Fibroblast of lung (primary cell): Measurements from ENCODE around the gene ANKRD31. TPM values are rescaled to one million over a fixed set of nuclear protein-coding genes. Genes with fewer than 3 reads are reported as not detected.

Experiments
- DNase-seq, 2 donors: peaks; one replicate each; pipeline versions ENCODE4 v3.0.0 to v3.0.0-alpha.2; 2010; ENCODE audit warnings: low read depth in 2 of 2
- H2AFZ ChIP-seq: 2 replicates; pipeline ENCODE4 v1.5.1; 2012; ENCODE audit warnings: low read length, control low read depth, inconsistent platforms
- H3K27ac ChIP-seq: 2 replicates; pipeline ENCODE4 v1.5.1; 2011; ENCODE audit warnings: low read length, control low read depth; ENCODE audit not compliant: insufficient read depth
- H3K27me3 ChIP-seq: 2 replicates; pipeline ENCODE4 v1.5.1; 2011; ENCODE audit warnings: mild to moderate bottlenecking, low read length; ENCODE audit not compliant: control insufficient read depth, insufficient read depth
- H3K36me3 ChIP-seq: 2 replicates; pipeline ENCODE4 v1.5.1; 2011; ENCODE audit warnings: low read length; ENCODE audit not compliant: control insufficient read depth, insufficient read depth
- H3K4me1 ChIP-seq: 2 replicates; pipeline ENCODE4 v1.5.1; 2011; ENCODE audit warnings: low read length; ENCODE audit not compliant: control insufficient read depth, insufficient read depth; ENCODE audit errors: extremely low read depth
- H3K4me2 ChIP-seq: 2 replicates; pipeline ENCODE4 v1.5.1; 2011; ENCODE audit warnings: low read length, control low read depth; ENCODE audit not compliant: insufficient read depth; ENCODE audit errors: extremely low read depth
- H3K4me3 ChIP-seq, 4 experiments: fragments of 200-600 bp in 1 of 4; sonication (generic) in 1 of 4; replicated peaks in 1 of 4; 2 replicates each; pipeline ENCODE4 v1.5.1; 2011 to 2016; ENCODE audit warnings: low read length in 4 of 4, low read depth in 3 of 4, mild to moderate bottlenecking in 3 of 4, control low read depth in 2 of 4, inconsistent platforms in 1 of 4, mixed read lengths in 1 of 4; ENCODE audit not compliant: insufficient read depth in 1 of 4; ENCODE audit errors: control extremely low read depth in 1 of 4
- H3K79me2 ChIP-seq: 2 replicates; pipeline ENCODE4 v1.5.1; 2012; ENCODE audit warnings: mild to moderate bottlenecking, low read length, inconsistent platforms; ENCODE audit not compliant: control insufficient read depth, insufficient read depth
- H3K9ac ChIP-seq: 2 replicates; pipeline ENCODE4 v1.5.1; 2011; ENCODE audit warnings: mild to moderate bottlenecking, low read length, control low read depth; ENCODE audit not compliant: insufficient read depth
- H3K9me3 ChIP-seq: 2 replicates; pipeline ENCODE4 v1.5.1; 2012; ENCODE audit warnings: low read depth, low read length; ENCODE audit not compliant: control insufficient read depth, insufficient read depth
- H4K20me1 ChIP-seq: 2 replicates; pipeline ENCODE4 v1.5.1; 2011; ENCODE audit warnings: low read length; ENCODE audit not compliant: control insufficient read depth, insufficient read depth; ENCODE audit errors: extremely low read depth
- EZH2 ChIP-seq: IDR thresholded peaks from 2 replicates; pipeline ENCODE4 v1.5.1; 2012; ENCODE audit warnings: low read length, control low read depth, mild to moderate bottlenecking; ENCODE audit errors: missing control alignments
- polyA plus RNA-seq, 2 donors: library from polyadenylated mRNA; depleted of rRNA in 1 of 2; stranded (reverse) in 1 of 2; unstranded in 1 of 2; fragments of >200 nt; gene quantifications; 2 replicates each; pipeline ENCODE4 v1.2.1, GENCODE V29; 2011 to 2012; ENCODE audit warnings: missing spikeins in 1 of 2
- total RNA-seq: library from RNA; depleted of rRNA; stranded (reverse); fragments of >200 nt; gene quantifications from 2 replicates; pipeline ENCODE4 v1.2.1, GENCODE V29; 2014
- TF ChIP-seq, protein P1 (sequence below), 2 donors: IDR thresholded peaks in 1 of 2; conservative IDR thresholded peaks in 1 of 2; 1 replicate in 1 of 2; 2 replicates in 1 of 2; pipeline ENCODE4 v1.5.1; 2011 to 2012; ENCODE audit warnings: low read length in 2 of 2, control low read depth in 1 of 2, inconsistent platforms in 1 of 2, low read depth in 1 of 2, mild to moderate bottlenecking in 1 of 2

The ANKRD31 gene
- total and polyA plus RNA-seq, 2 donors (not counting 1 experiment from before 2014, with no cell fraction given), result 0.05 to 0.33 TPM

DNA sequence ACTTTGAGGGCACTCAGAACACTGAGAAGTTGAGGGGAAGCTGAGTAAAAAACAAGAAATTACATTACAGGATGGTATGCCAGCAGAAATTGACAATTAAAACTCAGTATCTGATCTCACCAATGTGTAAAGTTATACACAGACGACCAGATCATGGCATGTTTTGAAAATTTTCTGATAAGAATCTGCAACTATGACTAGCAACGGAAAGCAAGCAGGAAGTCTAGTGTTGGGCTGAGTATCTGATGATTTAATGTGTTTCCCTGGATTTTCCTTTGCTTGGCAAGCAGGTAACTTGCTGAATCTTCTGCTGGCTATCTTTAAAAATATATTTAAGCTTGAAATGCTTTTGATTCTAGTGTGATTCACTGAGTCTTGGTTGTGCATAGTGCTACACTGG, 179.1 kb downstream of the ANKRD31 start:
- Histone ChIP-seq H4K20me1 (no peaks in the 10 kb centered on the region), H3K4me2 (no peak overlapping the region), H3K36me3 (no peaks in the 10 kb centered on the region), H3K27ac (no peak overlapping the region), H3K27me3 (peaks cover 3% of the 10 kb centered on the region), H3K9ac (no peak overlapping the region), H3K4me1 (peaks cover 4% of the 10 kb centered on the region), H2AFZ (no peak overlapping the region), H3K9me3 (no peaks in the 10 kb centered on the region), H3K4me3 (no peak overlapping the region), H3K79me2 (no peaks in the 10 kb centered on the region)
- TF ChIP-seq, protein P1, sequence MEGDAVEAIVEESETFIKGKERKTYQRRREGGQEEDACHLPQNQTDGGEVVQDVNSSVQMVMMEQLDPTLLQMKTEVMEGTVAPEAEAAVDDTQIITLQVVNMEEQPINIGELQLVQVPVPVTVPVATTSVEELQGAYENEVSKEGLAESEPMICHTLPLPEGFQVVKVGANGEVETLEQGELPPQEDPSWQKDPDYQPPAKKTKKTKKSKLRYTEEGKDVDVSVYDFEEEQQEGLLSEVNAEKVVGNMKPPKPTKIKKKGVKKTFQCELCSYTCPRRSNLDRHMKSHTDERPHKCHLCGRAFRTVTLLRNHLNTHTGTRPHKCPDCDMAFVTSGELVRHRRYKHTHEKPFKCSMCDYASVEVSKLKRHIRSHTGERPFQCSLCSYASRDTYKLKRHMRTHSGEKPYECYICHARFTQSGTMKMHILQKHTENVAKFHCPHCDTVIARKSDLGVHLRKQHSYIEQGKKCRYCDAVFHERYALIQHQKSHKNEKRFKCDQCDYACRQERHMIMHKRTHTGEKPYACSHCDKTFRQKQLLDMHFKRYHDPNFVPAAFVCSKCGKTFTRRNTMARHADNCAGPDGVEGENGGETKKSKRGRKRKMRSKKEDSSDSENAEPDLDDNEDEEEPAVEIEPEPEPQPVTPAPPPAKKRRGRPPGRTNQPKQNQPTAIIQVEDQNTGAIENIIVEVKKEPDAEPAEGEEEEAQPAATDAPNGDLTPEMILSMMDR (conservative IDR thresholded peaks at IDR 0.05 in 1 of 2, IDR thresholded peaks at IDR 0.05 in 1 of 2; ENCODE audit: low read depth in 1 of 2, low read length in 2 of 2), result no peak
- no peak for TF ChIP-seq EZH2
- no peak for DNase-seq

DNA sequence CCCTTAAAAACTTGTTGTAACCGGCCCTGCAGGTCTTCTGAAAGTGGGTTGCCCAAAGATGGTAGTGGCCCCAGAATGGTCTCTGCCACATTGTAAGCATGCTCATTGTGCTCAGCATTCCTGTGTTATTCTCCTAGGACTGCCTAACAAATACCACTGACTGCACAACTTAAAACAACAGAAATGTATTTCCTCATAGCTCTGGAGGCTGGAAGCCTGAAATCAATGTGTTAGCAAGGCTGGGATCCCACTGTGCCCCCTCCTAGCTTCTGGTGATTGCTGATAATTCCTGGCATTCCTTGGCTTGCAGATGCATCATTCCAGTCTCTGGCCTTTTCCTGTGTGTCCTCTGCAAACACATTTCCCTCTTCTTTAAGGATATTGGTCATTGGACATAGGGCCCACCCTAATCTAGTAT, 180.9 kb downstream of the ANKRD31 start:
- Histone ChIP-seq H3K79me2 (peaks cover 10% of the 10 kb centered on the region), H3K27me3 (peaks cover 3% of the 10 kb centered on the region), H3K4me2 (no peak overlapping the region), H3K9me3 (no peaks in the 10 kb centered on the region), H3K4me1 (peaks cover 10% of the 10 kb centered on the region), H3K27ac (no peak overlapping the region), H2AFZ (no peak overlapping the region), H4K20me1 (no peaks in the 10 kb centered on the region), H3K4me3 (no peak overlapping the region), H3K36me3 (no peaks in the 10 kb centered on the region), H3K9ac (no peak overlapping the region)
- TF ChIP-seq EZH2, result no peak
- TF ChIP-seq, protein P1 (conservative IDR thresholded peaks at IDR 0.05 in 1 of 2, IDR thresholded peaks at IDR 0.05 in 1 of 2; ENCODE audit: low read depth in 1 of 2, low read length in 2 of 2), result no peak
- peak in 1 of 2 donors; percentile 63 for DNase-seq

DNA sequence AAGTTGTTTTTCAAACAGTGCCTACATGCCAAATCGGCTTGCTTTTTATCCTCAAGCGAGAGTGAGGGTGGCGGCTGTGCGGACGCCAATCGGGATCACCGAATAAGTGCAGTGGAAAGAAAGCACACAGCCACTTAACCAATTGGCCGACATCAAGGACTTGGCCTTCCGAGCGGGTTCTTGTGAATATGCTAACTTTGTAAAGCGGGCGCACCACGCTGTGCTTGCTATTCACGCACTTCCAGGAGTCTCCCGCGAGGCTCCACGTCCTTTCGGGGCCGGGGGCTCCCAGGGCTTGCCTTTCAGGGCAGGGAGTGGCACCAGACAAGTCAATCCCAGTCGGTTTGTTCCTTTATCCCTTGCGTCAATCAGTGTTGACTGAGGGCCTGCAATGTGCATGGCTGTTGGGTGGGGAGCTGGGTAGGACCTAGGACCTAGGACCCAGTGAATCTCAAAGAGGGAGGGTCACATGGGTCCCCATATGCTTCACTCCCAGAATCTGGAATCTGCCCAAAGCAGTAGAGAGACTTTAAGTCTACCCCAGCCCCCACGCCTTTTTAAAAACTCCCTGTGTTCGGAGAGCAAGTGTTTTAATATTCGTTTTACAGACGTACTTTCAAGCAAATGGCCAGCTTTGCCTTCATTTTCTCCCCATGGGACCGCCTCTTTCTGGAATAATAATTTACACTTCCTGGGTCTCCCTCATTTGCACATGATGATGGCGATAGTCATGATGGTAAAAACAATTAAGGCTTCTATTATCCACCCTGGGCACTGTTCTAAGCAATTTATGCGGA, 182.3 kb downstream of the ANKRD31 start:
- Histone ChIP-seq H3K9me3 (no peaks in the 10 kb centered on the region), H3K9ac (peak overlapping the region; percentile 78), H3K79me2 (peaks cover 22% of the 10 kb centered on the region), H3K4me3 (peak overlapping the region; percentile 66 to 73 (median 68)), H4K20me1 (no peaks in the 10 kb centered on the region), H3K4me1 (peaks cover 16% of the 10 kb centered on the region), H3K4me2 (peak overlapping the region; percentile 88), H3K27ac (peak overlapping the region; percentile 83), H3K36me3 (no peaks in the 10 kb centered on the region), H2AFZ (peak overlapping the region; percentile 80), H3K27me3 (peaks cover 3% of the 10 kb centered on the region)
- peak; percentile 50 to 71 for DNase-seq
- TF ChIP-seq EZH2, result no peak
- TF ChIP-seq, protein P1 (conservative IDR thresholded peaks at IDR 0.05 in 1 of 2, IDR thresholded peaks at IDR 0.05 in 1 of 2; ENCODE audit: low read depth in 1 of 2, low read length in 2 of 2), result no peak
